Measurements from ENCODE around the gene CBARP.

DNA sequence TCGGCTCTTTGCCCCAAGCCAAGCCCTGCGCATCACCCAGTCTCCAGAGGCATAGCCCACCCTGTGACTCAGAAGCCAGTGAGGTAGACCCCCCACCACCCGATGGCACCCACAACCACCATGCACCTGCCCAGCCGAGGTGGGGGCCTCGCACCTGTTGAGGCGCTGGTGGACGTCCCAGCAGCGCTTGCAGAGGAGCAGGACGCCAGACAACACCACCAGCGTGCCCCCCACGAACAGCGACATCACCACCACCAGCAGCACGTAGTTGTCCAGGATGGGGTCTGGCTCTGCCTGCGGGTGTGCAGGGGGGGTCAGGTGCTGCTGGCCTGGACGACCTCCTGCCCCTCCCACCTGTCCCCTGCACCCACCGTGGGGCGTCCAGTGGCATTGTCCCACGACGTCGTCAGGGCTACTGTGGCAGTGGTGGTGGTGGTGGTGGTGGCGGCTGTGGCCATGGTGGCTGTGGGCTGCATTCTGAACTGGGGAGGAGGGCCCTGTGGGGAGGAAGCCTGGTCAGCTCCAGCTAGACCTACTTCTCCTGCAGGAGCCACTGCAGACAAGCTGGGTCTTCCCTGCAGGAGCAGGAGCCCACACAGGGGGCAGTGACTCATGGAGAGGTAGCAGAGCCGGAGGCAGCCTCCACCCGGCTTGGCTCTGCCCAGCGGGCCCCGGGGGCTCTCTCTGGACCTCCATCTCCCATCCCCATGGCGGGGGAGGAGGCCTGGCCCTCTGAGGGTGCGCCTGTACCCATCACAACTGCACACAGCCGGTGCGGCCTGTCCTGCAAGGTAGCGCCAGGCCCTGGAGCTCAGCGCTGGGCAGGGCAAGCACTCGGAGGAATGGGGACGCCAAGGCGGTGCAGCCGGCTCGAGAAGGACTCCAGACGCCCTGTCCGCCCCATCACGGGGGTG lies 1.9 kb downstream of the CBARP start:
- TF ChIP-seq, protein P1, sequence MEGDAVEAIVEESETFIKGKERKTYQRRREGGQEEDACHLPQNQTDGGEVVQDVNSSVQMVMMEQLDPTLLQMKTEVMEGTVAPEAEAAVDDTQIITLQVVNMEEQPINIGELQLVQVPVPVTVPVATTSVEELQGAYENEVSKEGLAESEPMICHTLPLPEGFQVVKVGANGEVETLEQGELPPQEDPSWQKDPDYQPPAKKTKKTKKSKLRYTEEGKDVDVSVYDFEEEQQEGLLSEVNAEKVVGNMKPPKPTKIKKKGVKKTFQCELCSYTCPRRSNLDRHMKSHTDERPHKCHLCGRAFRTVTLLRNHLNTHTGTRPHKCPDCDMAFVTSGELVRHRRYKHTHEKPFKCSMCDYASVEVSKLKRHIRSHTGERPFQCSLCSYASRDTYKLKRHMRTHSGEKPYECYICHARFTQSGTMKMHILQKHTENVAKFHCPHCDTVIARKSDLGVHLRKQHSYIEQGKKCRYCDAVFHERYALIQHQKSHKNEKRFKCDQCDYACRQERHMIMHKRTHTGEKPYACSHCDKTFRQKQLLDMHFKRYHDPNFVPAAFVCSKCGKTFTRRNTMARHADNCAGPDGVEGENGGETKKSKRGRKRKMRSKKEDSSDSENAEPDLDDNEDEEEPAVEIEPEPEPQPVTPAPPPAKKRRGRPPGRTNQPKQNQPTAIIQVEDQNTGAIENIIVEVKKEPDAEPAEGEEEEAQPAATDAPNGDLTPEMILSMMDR (conservative IDR thresholded peaks at IDR 0.05 in 1 of 2, IDR thresholded peaks at IDR 0.05 in 1 of 2; ENCODE audit: low read depth in 1 of 2, low read length in 2 of 2), result no peak
- no peak for TF ChIP-seq EZH2 (IDR thresholded peaks at IDR 0.05; ENCODE audit: low read length, missing control alignments)
